GM20000 (cell line): ENCODE measurements around the gene SAP130.

Experiments
- DNase-seq: peaks from one replicate; pipeline ENCODE4 v3.0.0; 2012; ENCODE audit warnings: low spot score
- CTCF ChIP-seq: IDR thresholded peaks from 2 replicates; pipeline ENCODE4 v1.5.1; 2012; ENCODE audit warnings: mild to moderate bottlenecking, control low read depth; ENCODE audit errors: extremely low read depth, missing control alignments

Gene SAP130

DNA sequence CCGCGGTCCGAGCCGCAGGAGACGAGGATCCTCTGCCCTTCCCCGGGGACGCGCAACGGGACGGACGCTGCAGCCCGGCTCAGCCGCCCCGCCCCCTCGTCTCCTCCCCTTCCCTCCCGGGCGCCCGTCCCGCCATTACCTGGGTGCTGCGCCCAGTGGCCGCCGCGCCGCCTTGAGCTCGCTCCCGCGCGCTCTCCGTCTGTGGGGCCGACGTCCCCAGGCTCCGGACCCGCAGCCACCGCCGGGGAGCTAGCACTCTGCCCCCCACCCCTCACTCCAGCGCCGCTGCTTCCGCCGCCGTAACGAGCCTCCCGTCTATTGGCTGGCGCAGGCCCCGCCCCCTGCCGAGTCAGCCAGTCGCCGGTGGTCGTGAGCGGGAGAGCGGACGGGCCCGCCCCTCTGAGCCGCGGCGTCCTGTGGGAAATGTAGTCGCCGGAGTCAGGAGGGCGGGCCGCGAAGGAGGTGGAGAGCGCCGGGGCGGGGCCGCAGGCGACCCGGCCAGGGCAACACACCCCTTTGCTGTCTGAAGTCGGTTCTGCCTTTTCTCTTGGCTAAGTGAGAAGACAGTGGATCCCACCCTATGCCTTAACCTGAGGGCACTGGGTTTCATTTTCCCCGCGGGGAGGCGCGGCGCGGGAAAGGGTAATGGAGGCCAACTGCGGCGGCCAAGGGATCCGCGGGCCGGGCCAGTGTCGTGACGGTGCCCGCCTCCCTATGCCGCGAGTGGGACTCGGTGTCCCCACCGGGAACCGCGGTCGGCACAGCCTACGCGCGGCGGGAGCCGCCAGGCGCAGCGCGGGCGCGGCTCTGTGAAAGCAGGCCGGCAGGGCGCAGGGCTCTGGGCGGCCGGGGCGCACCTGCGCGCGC, at the start of gene SAP130:
SAP130 (minus strand) TSS at position 259 of the 867 bp plus-strand sequence. CDS start 1,767 bp downstream, outside the sequence.
- DNase-seq: peak; percentile 99
- no peak for TF ChIP-seq CTCF

DNA sequence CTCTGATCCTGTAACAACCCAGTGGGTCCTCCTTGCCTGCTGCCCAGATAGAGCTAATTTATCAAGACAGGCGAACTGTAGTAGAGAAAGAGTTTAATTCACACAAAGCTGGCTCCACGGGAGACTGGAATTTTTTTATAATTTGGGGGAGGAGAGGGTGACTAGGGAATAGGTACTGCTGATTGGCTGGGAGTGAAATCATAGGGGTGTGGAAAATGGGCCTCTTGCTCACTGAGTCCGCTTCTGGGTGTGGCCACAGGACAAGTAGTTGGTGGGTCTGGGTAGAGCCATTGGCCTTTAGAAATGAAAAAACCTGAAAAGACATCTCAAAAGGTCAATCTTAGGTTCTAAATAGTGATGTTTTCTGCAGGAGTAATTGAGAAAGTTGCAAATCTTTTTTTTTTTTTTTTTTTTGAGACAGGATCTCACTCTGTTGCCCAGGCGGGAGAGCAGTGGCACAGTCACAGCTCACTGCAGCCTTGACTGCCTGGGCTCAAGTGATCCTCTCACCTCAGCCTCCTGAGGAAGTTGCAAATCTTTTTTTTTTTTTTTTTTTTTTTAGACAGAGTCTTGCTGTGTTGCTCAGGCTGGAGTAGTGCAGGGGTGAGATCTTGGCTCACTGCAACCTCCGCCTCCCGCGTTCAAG, 48.7 kb upstream of the SAP130 start:
- DNase-seq: no peak
- no peak for TF ChIP-seq CTCF

DNA sequence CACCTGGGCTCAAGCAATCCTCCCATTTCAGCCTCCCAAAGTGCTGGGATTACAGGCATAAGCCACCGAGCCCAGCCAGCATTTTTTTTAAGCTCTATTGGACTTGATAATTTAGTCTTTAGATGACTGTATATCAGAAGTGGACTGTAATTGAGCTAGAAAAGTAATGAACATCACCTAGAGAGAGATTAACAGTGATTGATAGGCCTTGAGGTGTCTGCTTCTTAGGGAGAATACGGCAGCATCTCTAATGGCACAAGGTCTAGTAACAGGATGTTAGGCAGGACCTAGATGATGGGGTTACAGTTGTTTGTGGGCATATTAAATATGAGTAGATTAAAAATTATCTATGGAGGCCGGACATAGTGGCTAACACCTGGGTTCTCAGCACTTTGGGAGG, 45.4 kb upstream of the SAP130 start:
- no peak for DNase-seq
- no peak for TF ChIP-seq CTCF

- TF ChIP-seq CTCF: no peak
- DNase-seq: no peak
These were observed 41.9 kb upstream of the SAP130 start for GRCh38 chr2:128069769-128070168.

DNA sequence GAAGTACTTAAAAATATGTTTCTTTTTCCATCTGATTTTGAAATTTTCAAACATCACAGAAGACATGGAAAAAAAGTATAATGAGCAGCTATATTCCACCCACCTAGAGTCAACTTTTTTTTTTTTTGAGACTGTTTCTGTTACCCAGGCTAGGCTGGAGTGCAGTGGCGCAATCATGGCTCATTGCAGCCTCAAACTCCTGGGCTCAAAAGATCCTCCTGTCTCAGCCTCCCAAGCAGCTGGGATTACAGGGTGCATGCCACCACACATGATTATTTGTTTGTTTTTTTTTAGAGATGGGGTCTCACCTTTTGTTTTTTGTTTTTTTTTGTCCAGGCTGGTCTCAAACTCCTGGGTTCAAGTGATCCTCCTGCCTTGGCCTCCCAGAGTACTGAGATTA, 36.5 kb upstream of the SAP130 start:
- no peak for DNase-seq
- no peak for TF ChIP-seq CTCF

DNA sequence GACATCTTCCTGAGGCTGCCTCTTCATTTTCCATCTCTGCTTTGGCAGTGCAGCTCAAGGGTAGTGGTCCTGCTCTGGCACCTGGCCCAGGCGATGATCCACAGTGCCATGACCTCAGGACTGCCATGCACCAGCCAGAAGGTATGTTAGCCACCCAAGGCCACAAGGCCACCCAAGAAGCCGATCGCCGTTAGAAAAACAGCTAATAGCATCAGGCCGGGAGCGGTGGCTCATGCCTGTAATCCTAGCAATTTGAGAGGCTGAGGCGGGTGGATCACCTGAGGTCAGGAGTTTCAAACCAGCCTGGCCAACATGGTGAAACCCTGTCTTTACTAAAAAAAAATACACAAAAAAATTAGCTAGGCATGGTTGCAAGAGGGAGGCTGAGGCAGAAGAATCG, 34.7 kb upstream of the SAP130 start:
- TF ChIP-seq CTCF: no peak
- DNase-seq: no peak

GRCh38 chr2:128058114-128058513, 30.3 kb upstream of the SAP130 start:
- no peak for DNase-seq
- no peak for TF ChIP-seq CTCF
